ENCODE data around the gene CLK2. TPM values are rescaled to one million over a fixed set of nuclear protein-coding genes. Genes with fewer than 3 reads are reported as not detected.

Gene CLK2
- total and polyA plus RNA-seq, 2 donors (not counting 1 experiment from before 2014, with no cell fraction given) = 26.8 to 34.0 TPM

DNA sequence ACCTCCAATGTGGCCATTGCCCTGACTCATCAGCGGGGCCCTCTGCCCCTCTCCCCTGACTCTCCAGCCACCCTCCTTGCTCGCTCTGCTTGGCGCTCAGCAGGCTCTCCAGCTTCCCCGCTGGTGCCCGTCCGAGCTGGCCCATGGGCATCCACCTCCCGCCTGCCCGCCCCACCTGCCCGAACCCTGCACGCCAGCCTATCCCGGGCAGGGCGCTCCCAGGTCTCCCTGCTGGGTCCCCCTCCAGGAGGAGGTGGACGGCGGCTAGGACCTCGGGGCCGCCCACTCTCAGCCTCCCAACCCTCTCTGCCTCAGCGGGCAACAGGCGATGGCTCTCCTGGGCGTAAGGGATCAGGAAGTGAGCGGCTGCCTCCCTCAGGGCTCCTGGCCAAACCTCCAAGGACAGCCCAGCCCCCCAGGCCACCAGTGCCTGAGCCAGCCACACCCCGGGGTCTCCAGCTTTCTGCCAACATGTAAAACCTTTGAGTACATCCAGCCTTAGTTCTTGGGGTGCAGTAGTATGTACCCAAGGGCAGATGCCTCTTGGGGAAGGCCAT is 14.8 kb upstream of the CLK2 start:
- H2AFZ ChIP-seq (ENCODE audit: low read length) = no peak overlapping the region
- H3K27me3 ChIP-seq (ENCODE audit: control insufficient read depth, insufficient read depth, low read length) = peaks cover 3% of the 10 kb centered on the region
- no peaks in the 10 kb centered on the region for H3K36me3 ChIP-seq (ENCODE audit: control insufficient read depth, insufficient read depth, low read length)
- TF ChIP-seq EZH2 (IDR thresholded peaks at IDR 0.05; ENCODE audit: low read length, missing control alignments) = no peak
- TF ChIP-seq, protein P1, sequence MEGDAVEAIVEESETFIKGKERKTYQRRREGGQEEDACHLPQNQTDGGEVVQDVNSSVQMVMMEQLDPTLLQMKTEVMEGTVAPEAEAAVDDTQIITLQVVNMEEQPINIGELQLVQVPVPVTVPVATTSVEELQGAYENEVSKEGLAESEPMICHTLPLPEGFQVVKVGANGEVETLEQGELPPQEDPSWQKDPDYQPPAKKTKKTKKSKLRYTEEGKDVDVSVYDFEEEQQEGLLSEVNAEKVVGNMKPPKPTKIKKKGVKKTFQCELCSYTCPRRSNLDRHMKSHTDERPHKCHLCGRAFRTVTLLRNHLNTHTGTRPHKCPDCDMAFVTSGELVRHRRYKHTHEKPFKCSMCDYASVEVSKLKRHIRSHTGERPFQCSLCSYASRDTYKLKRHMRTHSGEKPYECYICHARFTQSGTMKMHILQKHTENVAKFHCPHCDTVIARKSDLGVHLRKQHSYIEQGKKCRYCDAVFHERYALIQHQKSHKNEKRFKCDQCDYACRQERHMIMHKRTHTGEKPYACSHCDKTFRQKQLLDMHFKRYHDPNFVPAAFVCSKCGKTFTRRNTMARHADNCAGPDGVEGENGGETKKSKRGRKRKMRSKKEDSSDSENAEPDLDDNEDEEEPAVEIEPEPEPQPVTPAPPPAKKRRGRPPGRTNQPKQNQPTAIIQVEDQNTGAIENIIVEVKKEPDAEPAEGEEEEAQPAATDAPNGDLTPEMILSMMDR (conservative IDR thresholded peaks at IDR 0.05 in 1 of 2, IDR thresholded peaks at IDR 0.05 in 1 of 2; ENCODE audit: low read depth in 1 of 2, low read length in 2 of 2) = no peak
- no peaks in the 10 kb centered on the region for H3K4me1 ChIP-seq (ENCODE audit: control insufficient read depth, extremely low read depth, insufficient read depth, low read length)
- H3K27ac ChIP-seq (ENCODE audit: insufficient read depth, low read length) = no peak overlapping the region
- no peaks in the 10 kb centered on the region for H4K20me1 ChIP-seq (ENCODE audit: control insufficient read depth, extremely low read depth, insufficient read depth, low read length)
- H3K4me3 ChIP-seq (replicated peaks in 1 of 4; ENCODE audit: control extremely low read depth in 1 of 4, insufficient read depth in 1 of 4, low read depth in 3 of 4, low read length in 4 of 4) = no peak overlapping the region
- no peak overlapping the region for H3K9ac ChIP-seq (ENCODE audit: insufficient read depth, low read length)
- no peak overlapping the region for H3K4me2 ChIP-seq (ENCODE audit: extremely low read depth, insufficient read depth, low read length)
- no peaks in the 10 kb centered on the region for H3K9me3 ChIP-seq (ENCODE audit: control insufficient read depth, insufficient read depth, low read depth, low read length)
- no peak for DNase-seq (ENCODE audit: low read depth in 2 of 2)
- no peaks in the 10 kb centered on the region for H3K79me2 ChIP-seq (ENCODE audit: control insufficient read depth, insufficient read depth, low read length)

DNA sequence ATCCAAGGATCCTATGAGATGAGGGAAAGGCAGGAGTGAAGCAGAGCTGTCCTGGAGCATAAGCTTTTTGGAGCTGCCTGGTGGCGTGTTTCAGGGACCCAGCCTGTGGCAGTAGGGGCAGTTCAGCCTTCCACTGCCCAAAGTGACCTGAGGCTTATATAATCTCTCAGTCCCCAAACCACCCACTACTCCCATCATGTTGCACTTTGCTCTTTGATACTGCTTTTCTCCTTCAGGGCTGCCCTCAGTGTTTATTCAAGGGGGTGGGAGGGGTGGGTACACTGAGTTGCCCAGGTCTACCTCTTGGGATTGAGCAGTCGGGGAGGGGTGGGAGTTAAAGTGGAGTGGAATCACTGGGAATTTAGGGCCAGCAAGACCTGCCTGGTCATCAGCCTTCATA is 13.2 kb upstream of the CLK2 start:
- no peak for DNase-seq (ENCODE audit: low read depth in 2 of 2)
- Histone ChIP-seq H2AFZ (ENCODE audit: low read length) (no peak overlapping the region), H3K4me1 (ENCODE audit: control insufficient read depth, extremely low read depth, insufficient read depth, low read length) (no peaks in the 10 kb centered on the region), H4K20me1 (ENCODE audit: control insufficient read depth, extremely low read depth, insufficient read depth, low read length) (no peaks in the 10 kb centered on the region), H3K4me3 (replicated peaks in 1 of 4; ENCODE audit: control extremely low read depth in 1 of 4, insufficient read depth in 1 of 4, low read depth in 3 of 4, low read length in 4 of 4) (no peak overlapping the region), H3K9ac (ENCODE audit: insufficient read depth, low read length) (no peak overlapping the region), H3K79me2 (ENCODE audit: control insufficient read depth, insufficient read depth, low read length) (no peaks in the 10 kb centered on the region), H3K9me3 (ENCODE audit: control insufficient read depth, insufficient read depth, low read depth, low read length) (no peaks in the 10 kb centered on the region), H3K4me2 (ENCODE audit: extremely low read depth, insufficient read depth, low read length) (no peak overlapping the region), H3K27me3 (ENCODE audit: control insufficient read depth, insufficient read depth, low read length) (no peaks in the 10 kb centered on the region), H3K27ac (ENCODE audit: insufficient read depth, low read length) (no peak overlapping the region), H3K36me3 (ENCODE audit: control insufficient read depth, insufficient read depth, low read length) (no peaks in the 10 kb centered on the region)
- no peak for TF ChIP-seq EZH2 (IDR thresholded peaks at IDR 0.05; ENCODE audit: low read length, missing control alignments)
- TF ChIP-seq, protein P1 (conservative IDR thresholded peaks at IDR 0.05 in 1 of 2, IDR thresholded peaks at IDR 0.05 in 1 of 2; ENCODE audit: low read depth in 1 of 2, low read length in 2 of 2) = no peak

DNA sequence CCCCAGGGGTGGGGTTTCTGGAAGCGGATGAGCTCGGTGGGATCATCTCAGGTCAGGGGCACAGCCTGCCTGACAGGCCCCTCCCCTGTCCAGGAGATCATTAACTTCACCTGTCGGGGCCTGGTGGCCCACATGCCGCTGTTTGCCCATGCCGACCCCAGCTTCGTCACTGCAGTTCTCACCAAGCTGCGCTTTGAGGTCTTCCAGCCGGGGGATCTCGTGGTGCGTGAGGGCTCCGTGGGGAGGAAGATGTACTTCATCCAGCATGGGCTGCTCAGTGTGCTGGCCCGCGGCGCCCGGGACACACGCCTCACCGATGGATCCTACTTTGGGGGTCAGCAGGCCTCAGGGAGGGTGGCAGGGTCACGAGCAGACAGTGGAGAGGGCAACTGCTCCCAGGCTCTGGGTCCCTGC is 12.3 kb upstream of the CLK2 start:
- Histone ChIP-seq H3K4me2 (ENCODE audit: extremely low read depth, insufficient read depth, low read length) (no peak overlapping the region), H3K9me3 (ENCODE audit: control insufficient read depth, insufficient read depth, low read depth, low read length) (no peaks in the 10 kb centered on the region), H3K9ac (ENCODE audit: insufficient read depth, low read length) (no peak overlapping the region), H4K20me1 (ENCODE audit: control insufficient read depth, extremely low read depth, insufficient read depth, low read length) (no peaks in the 10 kb centered on the region), H3K27ac (ENCODE audit: insufficient read depth, low read length) (no peak overlapping the region), H2AFZ (ENCODE audit: low read length) (no peak overlapping the region), H3K79me2 (ENCODE audit: control insufficient read depth, insufficient read depth, low read length) (no peaks in the 10 kb centered on the region), H3K4me3 (replicated peaks in 1 of 4; ENCODE audit: control extremely low read depth in 1 of 4, insufficient read depth in 1 of 4, low read depth in 3 of 4, low read length in 4 of 4) (no peak overlapping the region), H3K27me3 (ENCODE audit: control insufficient read depth, insufficient read depth, low read length) (no peaks in the 10 kb centered on the region), H3K4me1 (ENCODE audit: control insufficient read depth, extremely low read depth, insufficient read depth, low read length) (no peaks in the 10 kb centered on the region), H3K36me3 (ENCODE audit: control insufficient read depth, insufficient read depth, low read length) (no peaks in the 10 kb centered on the region)
- no peak for TF ChIP-seq EZH2 (IDR thresholded peaks at IDR 0.05; ENCODE audit: low read length, missing control alignments)
- TF ChIP-seq, protein P1 (conservative IDR thresholded peaks at IDR 0.05 in 1 of 2, IDR thresholded peaks at IDR 0.05 in 1 of 2; ENCODE audit: low read depth in 1 of 2, low read length in 2 of 2) = no peak
- DNase-seq (ENCODE audit: low read depth in 2 of 2) = no peak

Data from fibroblast of lung (primary cell).